ENCODE data around the gene CDPF1.

DNA sequence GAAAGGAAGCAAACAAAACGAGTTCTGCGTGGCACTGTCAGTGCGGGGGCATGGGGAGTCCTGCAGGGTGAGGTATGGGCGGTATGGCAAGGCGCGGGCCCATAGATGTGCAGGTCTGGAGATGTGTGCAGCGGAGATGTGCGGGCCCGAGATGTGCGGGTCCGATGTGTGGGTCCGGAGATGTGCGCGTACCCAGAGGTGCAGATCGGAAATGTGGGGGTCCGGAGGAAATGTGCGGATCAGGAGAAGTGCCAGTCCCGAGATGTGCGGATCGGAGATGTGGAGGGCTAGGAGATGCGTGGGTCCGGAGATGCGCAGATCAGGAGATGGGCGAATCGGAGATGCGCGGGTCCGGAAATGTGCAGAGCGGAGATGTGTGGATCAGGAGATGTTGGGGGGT lies 35.9 kb downstream of the CDPF1 start:
- no peak for TF ChIP-seq POLR2AphosphoS5 (IDR thresholded peaks at IDR 0.05)
- TF ChIP-seq CTCF (IDR thresholded peaks at IDR 0.05): no peak
- TF ChIP-seq POLR2A (IDR thresholded peaks at IDR 0.05): no peak

All from prostate gland (tissue), 2 donors.